Measurements from ENCODE around the gene HS3ST5. TPM values are rescaled to one million over a fixed set of nuclear protein-coding genes. Genes with fewer than 3 reads are reported as not detected.

HS3ST5 gene
- total RNA-seq, 1 donor from 2014 or later, result 1.5 TPM

DNA sequence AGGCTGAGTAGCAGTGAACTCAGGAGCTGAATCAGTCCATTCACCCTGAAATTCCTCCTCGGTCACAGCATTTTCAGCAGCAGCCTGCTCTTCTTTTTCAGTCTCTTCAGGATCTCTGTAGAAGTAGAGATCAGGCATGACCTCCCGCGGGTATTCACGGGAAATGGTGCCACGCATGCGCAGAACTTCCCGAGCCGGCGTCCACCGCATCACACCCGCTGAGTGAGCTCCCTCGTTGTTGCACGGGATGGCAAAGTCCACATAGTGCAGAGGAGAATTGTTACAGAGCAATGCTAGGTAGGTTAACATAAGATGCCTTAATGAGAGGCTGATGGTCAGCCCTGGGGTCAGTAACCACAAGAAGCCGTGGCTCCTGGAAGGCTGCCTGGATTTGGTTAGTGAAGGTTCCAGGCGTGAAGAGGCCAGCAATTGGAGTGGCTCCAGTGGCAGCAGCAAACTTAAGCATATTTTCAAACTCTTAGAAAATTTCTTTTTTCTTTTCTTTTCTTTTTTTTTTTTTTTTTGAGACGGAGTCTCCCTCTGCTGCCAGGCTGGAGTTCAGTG, 258.4 kb downstream of the HS3ST5 start:
- H3K36me3 Mint-ChIP-seq (ENCODE audit: low read depth, unreplicated experiment), result no peaks in the 10 kb centered on the region

DNA sequence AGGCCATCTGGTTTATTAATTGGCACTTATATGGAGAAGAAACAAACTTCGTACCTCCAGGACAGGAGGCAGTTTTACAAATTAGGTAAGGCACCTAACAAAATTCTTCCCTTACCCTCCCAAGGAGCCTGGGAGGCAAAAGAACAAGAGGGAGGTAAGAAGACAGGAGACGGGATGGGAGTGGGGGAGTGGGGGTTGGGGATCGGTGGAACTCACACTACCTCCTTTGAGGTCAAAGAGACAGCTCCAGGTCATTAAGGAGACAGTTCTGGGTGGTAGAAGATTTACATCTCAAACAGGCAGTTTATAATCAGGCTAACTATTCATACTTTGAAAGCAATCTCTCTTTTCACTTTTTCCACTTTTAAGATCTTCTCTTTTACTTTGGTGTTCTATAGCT, 259.6 kb downstream of the HS3ST5 start:
- TF ChIP-seq, protein P1, sequence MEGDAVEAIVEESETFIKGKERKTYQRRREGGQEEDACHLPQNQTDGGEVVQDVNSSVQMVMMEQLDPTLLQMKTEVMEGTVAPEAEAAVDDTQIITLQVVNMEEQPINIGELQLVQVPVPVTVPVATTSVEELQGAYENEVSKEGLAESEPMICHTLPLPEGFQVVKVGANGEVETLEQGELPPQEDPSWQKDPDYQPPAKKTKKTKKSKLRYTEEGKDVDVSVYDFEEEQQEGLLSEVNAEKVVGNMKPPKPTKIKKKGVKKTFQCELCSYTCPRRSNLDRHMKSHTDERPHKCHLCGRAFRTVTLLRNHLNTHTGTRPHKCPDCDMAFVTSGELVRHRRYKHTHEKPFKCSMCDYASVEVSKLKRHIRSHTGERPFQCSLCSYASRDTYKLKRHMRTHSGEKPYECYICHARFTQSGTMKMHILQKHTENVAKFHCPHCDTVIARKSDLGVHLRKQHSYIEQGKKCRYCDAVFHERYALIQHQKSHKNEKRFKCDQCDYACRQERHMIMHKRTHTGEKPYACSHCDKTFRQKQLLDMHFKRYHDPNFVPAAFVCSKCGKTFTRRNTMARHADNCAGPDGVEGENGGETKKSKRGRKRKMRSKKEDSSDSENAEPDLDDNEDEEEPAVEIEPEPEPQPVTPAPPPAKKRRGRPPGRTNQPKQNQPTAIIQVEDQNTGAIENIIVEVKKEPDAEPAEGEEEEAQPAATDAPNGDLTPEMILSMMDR (IDR thresholded peaks at IDR 0.05; ENCODE audit: insufficient read depth, low read depth, low read length), result no peak
- no peak for TF ChIP-seq EZH2 (IDR thresholded peaks at IDR 0.05; ENCODE audit: insufficient read depth, low read length)

More for the DNA sequence above, 258.4 kb downstream of the HS3ST5 start:
- no peaks in the 10 kb centered on the region for H3K27me3 ChIP-seq (ENCODE audit: insufficient read depth, low read length)
- Mint-ChIP-seq H3K27ac (ENCODE audit: unreplicated experiment) (no peak overlapping the region), H3K4me3 (ENCODE audit: unreplicated experiment) (no peak overlapping the region), H3K27me3 (ENCODE audit: low read depth, unreplicated experiment) (no peaks in the 10 kb centered on the region), H3K9me3 (ENCODE audit: unreplicated experiment) (peaks cover 3% of the 10 kb centered on the region), H3K4me1 (ENCODE audit: low read depth, unreplicated experiment) (peaks cover 9% of the 10 kb centered on the region)
- no peak for FAIRE-seq
- H3K9me3 ChIP-seq (ENCODE audit: insufficient read depth, low read depth, low read length), result no peaks in the 10 kb centered on the region
- H3K4me3 ChIP-seq (ENCODE audit: insufficient read depth, low read depth, low read length), result no peak overlapping the region
- no peaks in the 10 kb centered on the region for H3K4me1 ChIP-seq (ENCODE audit: insufficient read depth, low read length)
- H3K27ac ChIP-seq (ENCODE audit: low read depth, low read length), result no peak overlapping the region
- TF ChIP-seq, protein P1 (IDR thresholded peaks at IDR 0.05; ENCODE audit: insufficient read depth, low read depth, low read length), result no peak
- TF ChIP-seq EZH2 (IDR thresholded peaks at IDR 0.05; ENCODE audit: insufficient read depth, low read length), result no peak
- H3K9ac ChIP-seq (ENCODE audit: low read length), result no peak overlapping the region
- DNase-seq (ENCODE audit: low read depth), result peak; percentile 72
- no peak overlapping the region for H3K4me2 ChIP-seq (ENCODE audit: low read length)
- no peaks in the 10 kb centered on the region for H3K36me3 ChIP-seq (ENCODE audit: insufficient read depth, low read length)
- H4K20me1 ChIP-seq (ENCODE audit: insufficient read depth, low read length), result no peaks in the 10 kb centered on the region
- no peaks in the 10 kb centered on the region for H3K79me2 ChIP-seq (ENCODE audit: insufficient read depth, low read length)
- no peak overlapping the region for H2AFZ ChIP-seq (ENCODE audit: low read depth, low read length)

DNA sequence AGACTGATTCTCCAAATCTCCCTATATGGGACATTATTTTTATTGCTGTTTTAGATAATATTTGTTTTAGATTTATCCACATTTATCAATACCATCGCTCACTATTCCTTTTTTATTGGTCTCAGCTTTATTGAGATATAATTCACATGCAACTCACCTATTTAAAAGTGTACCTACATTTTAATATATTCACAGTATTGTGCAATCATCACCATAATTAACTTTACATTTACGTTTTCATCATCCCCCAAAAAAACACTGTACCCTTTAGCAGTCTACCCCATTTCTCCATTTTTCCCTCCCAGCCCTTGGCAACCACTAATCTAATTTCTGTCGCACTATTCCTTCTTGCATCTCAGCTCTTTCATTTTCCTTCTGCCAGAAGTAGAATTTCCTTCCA, 261.1 kb downstream of the HS3ST5 start:
- no peak overlapping the region for H3K4me3 Mint-ChIP-seq (ENCODE audit: unreplicated experiment)
- no peaks in the 10 kb centered on the region for H3K79me2 ChIP-seq (ENCODE audit: insufficient read depth, low read length)
- H3K27ac ChIP-seq (ENCODE audit: low read depth, low read length), result no peak overlapping the region
- no peaks in the 10 kb centered on the region for H3K36me3 ChIP-seq (ENCODE audit: insufficient read depth, low read length)
- no peaks in the 10 kb centered on the region for H3K27me3 Mint-ChIP-seq (ENCODE audit: low read depth, unreplicated experiment)
- no peak overlapping the region for H3K27ac Mint-ChIP-seq (ENCODE audit: unreplicated experiment)
- no peak overlapping the region for H2AFZ ChIP-seq (ENCODE audit: low read depth, low read length)
- H3K4me1 ChIP-seq (ENCODE audit: insufficient read depth, low read length), result no peaks in the 10 kb centered on the region
- DNase-seq (ENCODE audit: low read depth) (no peak), FAIRE-seq (no peak)
- TF ChIP-seq, protein P1 (IDR thresholded peaks at IDR 0.05; ENCODE audit: insufficient read depth, low read depth, low read length), result no peak
- TF ChIP-seq EZH2 (IDR thresholded peaks at IDR 0.05; ENCODE audit: insufficient read depth, low read length), result no peak
- H3K27me3 ChIP-seq (ENCODE audit: insufficient read depth, low read length), result no peaks in the 10 kb centered on the region
- H3K9me3 ChIP-seq (ENCODE audit: insufficient read depth, low read depth, low read length), result no peaks in the 10 kb centered on the region
- no peak overlapping the region for H3K4me2 ChIP-seq (ENCODE audit: low read length)
- H4K20me1 ChIP-seq (ENCODE audit: insufficient read depth, low read length), result no peaks in the 10 kb centered on the region
- H3K9me3 Mint-ChIP-seq (ENCODE audit: unreplicated experiment), result peaks cover 3% of the 10 kb centered on the region
- no peak overlapping the region for H3K9ac ChIP-seq (ENCODE audit: low read length)
- H3K4me3 ChIP-seq (ENCODE audit: insufficient read depth, low read depth, low read length), result no peak overlapping the region
- peaks cover 6% of the 10 kb centered on the region for H3K4me1 Mint-ChIP-seq (ENCODE audit: low read depth, unreplicated experiment)
- no peaks in the 10 kb centered on the region for H3K36me3 Mint-ChIP-seq (ENCODE audit: low read depth, unreplicated experiment)

More for the DNA sequence above, 259.6 kb downstream of the HS3ST5 start:
- no peak overlapping the region for H3K4me2 ChIP-seq (ENCODE audit: low read length)
- H3K36me3 Mint-ChIP-seq (ENCODE audit: low read depth, unreplicated experiment), result no peaks in the 10 kb centered on the region
- no peak overlapping the region for H3K9ac ChIP-seq (ENCODE audit: low read length)
- no peaks in the 10 kb centered on the region for H3K36me3 ChIP-seq (ENCODE audit: insufficient read depth, low read length)
- H3K79me2 ChIP-seq (ENCODE audit: insufficient read depth, low read length), result no peaks in the 10 kb centered on the region
- DNase-seq (ENCODE audit: low read depth), result no peak
- H3K27ac Mint-ChIP-seq (ENCODE audit: unreplicated experiment), result no peak overlapping the region
- no peaks in the 10 kb centered on the region for H3K27me3 ChIP-seq (ENCODE audit: insufficient read depth, low read length)
- H3K4me1 Mint-ChIP-seq (ENCODE audit: low read depth, unreplicated experiment), result peaks cover 9% of the 10 kb centered on the region
- H3K27me3 Mint-ChIP-seq (ENCODE audit: low read depth, unreplicated experiment), result no peaks in the 10 kb centered on the region
- H3K9me3 Mint-ChIP-seq (ENCODE audit: unreplicated experiment), result peaks cover 3% of the 10 kb centered on the region
- H3K4me3 Mint-ChIP-seq (ENCODE audit: unreplicated experiment), result no peak overlapping the region
- H2AFZ ChIP-seq (ENCODE audit: low read depth, low read length), result no peak overlapping the region
- H3K4me1 ChIP-seq (ENCODE audit: insufficient read depth, low read length), result no peaks in the 10 kb centered on the region
- no peaks in the 10 kb centered on the region for H4K20me1 ChIP-seq (ENCODE audit: insufficient read depth, low read length)
- no peak for FAIRE-seq
- no peaks in the 10 kb centered on the region for H3K9me3 ChIP-seq (ENCODE audit: insufficient read depth, low read depth, low read length)
- no peak overlapping the region for H3K27ac ChIP-seq (ENCODE audit: low read depth, low read length)
- no peak overlapping the region for H3K4me3 ChIP-seq (ENCODE audit: insufficient read depth, low read depth, low read length)

Measured in astrocyte (in vitro differentiated cells and primary cell).